IPS-18c (cell line): ENCODE measurements around the gene ITIH1.

Experiments used
- H3K4me3 ChIP-seq: 2 replicates; pipeline ENCODE4 v1.7.0; 2013; ENCODE audit warnings: low read depth, mild to moderate bottlenecking, low read length, moderate library complexity; ENCODE audit not compliant: insufficient read depth
- H3K9me3 ChIP-seq: one replicate; pipeline ENCODE4 v1.6.1; 2013; ENCODE audit warnings: mild to moderate bottlenecking, low read length, moderate library complexity; ENCODE audit not compliant: control insufficient read depth, insufficient read depth

ITIH1 gene

DNA sequence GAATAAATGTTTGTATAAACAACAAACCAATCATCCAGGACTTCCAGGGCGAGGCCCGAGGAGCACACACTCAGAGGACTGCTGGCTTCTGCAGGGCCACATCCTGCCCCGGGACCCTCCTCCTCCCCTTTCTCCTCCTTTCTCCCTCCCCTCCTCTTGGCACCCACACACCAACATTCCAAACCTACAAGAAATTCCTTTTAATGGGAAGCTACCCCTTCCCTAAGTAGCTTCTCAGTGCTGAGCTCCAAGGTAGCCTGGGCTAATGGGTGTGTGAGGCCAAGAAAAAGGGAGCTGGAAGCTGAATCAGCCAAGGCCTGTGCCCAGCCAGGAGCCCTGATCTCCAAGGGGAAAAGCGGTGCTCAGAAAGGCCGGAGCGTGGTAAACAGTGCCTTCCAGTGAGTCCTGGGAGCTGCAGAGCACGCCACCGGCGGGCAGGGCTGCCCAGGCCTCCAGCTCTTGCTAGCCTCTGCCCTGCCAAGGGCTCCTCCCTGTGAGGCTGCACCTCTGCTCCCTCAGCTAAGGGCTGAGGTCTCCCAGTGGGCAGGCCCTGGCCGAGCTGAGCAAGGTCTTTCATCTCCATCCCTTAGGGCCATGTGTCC lies 21.1 kb downstream of the ITIH1 start:
- no peak overlapping the region for H3K4me3 ChIP-seq
- H3K9me3 ChIP-seq = no peaks in the 10 kb centered on the region

DNA sequence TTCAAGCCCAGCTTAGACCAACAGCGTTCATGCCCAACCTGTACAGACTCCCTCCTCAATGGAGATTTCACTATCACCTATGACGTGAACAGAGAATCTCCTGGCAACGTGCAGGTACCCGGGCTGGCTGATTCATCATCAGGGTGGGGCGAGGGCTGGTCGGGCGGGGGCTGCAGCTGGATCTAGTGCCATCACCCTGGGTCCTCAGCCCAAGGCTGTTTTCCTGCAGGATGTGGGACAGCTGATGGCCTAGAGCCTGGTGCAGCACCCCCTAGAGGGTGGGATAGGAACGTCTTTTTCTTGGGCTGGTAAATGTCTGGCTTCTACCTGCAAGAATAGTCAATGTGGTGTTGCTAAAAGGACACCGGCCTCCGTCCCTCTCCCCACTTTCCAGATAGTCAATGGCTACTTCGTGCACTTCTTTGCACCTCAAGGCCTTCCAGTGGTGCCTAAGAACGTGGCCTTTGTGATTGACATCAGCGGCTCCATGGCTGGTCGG lies 21.6 kb downstream of the ITIH1 start:
- no peak overlapping the region for H3K4me3 ChIP-seq

DNA sequence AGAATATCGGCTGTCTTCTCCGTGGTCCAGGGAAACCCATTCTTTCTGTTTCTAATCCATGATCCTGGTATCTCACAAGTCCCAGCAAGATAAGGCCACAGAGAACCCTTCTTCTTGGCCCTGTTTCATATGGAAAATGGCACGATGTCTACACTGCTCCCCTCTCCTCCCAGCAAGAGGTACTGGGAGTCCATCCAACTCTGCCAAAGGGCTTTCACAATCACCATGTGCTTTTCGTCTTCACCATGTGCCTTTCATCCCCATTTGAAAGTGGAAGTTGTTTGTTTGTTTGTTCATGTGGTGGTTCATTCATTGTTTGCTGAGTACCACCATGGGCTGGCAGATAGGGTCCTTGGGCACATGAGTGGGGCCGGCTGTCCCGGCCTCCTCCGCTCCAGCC lies 22.7 kb downstream of the ITIH1 start:
- H3K4me3 ChIP-seq = no peak overlapping the region
- H3K9me3 ChIP-seq = no peaks in the 10 kb centered on the region

More for the DNA sequence above, 21.6 kb downstream of the ITIH1 start:
- no peaks in the 10 kb centered on the region for H3K9me3 ChIP-seq

DNA sequence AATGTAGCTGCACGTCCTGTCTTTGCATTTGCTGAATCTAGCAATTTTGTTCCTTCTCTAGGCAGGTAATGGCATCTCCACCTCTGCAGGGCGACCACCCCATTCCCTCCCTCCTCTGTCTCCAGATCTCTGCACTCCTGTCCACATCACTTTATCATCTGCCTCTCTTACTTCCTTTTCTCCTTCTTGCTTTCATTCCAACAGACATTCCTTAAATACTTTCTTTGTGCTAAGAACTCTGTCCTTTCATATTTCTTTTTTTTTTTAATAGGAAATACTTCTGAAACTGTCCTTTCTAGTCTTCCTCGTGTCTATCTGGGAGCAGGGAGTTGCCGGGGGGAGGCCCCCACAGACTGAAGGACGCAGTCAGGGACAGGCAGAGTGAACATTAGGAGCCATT lies 24.4 kb downstream of the ITIH1 start:
- H3K4me3 ChIP-seq = no peak overlapping the region
- no peaks in the 10 kb centered on the region for H3K9me3 ChIP-seq

DNA sequence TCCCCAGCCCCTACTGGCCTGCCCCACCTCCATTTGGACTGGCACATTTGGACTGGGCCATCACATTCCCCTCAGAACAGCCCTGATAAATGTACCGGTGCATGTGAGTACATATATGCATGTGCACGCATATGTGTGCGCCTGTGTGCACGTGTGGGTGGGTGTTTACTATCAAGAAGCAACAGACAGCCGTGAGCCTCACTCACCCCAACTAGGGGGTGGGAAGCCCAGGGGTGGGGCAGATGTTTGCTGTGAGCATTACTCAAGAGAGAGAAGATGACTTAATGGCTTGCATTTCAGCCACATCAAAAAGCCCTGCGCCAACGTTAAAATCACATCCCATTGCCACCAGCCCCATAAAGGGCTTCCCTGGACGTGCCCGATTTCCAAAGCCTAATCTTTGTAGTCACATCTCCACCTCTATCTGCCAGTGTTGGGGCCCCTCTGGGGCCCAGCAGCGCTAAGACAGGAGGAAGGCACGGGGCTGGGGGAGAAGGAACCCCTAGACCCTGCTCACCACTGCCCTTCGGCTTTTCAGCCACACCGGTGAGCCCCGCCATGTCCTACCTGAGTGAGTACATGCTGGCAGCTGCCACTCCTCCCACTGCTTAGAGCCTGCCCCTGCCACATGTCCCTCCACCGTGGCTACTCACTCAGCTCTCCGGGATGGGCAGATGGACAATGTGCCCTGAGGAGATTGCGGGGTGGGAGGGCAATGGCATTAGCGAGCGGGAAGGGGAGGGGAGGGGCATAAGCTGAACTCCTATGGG lies 28.1 kb downstream of the ITIH1 start:
- H3K9me3 ChIP-seq = no peaks in the 10 kb centered on the region
- H3K4me3 ChIP-seq = no peak overlapping the region

DNA sequence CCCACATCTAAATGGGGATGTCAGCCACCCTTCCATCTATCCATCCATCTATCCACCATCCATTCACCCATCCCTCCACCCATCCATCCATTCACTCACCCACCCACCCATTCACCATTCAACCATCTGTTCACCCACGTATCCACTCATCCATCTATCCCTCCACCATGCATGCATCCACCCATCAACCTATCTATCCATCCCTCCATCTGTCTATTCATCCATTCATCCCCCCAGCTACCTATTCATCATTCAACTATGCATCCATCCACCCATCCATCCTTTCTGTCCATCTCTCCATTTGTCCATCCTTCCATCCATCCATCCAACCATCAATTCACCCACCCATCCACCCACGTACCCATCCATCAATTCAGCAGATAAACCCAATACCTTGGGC lies 31.8 kb downstream of the ITIH1 start:
- Histone ChIP-seq H3K9me3 (no peaks in the 10 kb centered on the region), H3K4me3 (no peak overlapping the region)

DNA sequence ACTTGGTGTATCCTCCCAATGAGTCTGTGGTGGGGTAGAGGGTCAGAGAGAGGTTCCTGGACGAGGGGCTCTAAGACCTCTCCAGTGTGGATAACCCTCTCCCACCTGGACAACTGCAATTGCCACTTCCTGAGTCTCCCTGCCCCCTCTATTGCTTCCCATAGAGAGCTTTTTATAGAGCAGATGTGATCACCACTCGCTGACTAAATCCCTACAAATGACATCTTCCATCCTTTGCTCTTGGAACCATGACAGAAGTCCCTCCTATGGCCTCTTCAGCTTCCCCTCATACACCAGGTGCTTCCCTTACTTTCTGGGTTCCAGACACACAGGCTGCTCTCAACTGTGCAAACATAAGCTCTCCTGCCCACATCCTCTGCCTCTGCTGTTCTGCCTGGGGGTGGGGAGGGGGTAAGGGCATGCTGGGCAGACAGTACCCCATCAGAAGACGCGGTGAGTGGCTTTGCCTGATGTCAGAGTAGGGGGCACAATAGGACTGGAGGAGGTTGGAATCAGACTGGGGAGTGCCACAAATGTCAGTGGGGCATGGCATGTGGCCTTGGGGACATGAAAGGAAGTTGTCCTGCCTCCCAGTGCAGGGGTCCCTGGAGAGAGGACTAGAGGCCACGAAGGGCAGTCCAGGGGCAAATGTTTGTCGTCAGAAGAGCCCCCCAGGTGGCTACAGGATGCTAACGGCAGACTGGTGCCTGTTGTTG lies 32.4 kb downstream of the ITIH1 start:
- no peaks in the 10 kb centered on the region for H3K9me3 ChIP-seq
- no peak overlapping the region for H3K4me3 ChIP-seq

DNA sequence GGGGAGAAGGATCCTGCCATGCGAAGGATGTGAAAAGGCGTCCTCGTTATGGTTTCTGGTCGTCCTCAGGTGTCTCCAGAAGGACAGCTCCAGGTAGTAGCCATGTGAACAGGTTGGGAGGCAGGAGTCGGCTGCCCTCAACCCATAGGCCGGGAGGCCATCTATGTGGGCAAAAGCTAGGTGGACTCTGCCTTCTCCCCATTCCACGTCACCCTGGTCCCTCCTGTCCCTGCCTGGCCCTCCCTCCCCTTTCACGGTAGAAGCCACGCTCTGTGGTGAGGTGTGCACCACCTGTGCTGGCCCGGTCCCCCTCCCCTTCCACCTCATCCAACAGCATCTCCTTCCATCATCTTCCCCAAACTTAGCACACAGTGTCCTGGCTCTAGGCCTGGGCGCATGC lies 33.5 kb downstream of the ITIH1 start:
- no peak overlapping the region for H3K4me3 ChIP-seq
- H3K9me3 ChIP-seq = no peaks in the 10 kb centered on the region

DNA sequence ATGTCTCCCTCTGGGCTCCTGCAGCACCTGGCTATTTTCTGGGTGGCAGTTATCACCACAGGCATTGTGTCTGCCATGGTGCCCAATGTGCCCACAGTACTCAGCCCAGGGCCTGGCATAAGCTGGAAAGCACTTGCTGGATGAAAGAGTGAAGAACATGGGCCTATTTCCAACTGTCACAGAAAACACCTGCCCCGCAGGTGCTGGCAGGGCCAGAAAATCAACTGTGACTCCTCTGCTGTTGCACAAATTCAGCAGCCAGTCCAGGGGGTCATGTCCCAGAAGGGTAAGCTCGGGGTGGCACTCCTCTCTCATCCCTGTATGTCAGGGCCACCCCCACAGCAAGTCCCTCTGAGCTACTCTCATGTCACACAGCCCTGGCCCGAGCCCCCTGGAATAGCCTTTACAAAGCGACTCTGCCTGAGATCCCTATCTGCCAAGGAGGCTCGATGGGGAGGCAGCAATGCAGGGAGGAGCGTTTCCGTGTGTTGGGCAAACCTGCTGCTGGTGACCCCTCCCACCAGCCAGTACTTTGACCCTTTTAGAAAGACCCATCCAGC lies 34.1 kb downstream of the ITIH1 start:
- H3K4me3 ChIP-seq = no peak overlapping the region
- no peaks in the 10 kb centered on the region for H3K9me3 ChIP-seq

DNA sequence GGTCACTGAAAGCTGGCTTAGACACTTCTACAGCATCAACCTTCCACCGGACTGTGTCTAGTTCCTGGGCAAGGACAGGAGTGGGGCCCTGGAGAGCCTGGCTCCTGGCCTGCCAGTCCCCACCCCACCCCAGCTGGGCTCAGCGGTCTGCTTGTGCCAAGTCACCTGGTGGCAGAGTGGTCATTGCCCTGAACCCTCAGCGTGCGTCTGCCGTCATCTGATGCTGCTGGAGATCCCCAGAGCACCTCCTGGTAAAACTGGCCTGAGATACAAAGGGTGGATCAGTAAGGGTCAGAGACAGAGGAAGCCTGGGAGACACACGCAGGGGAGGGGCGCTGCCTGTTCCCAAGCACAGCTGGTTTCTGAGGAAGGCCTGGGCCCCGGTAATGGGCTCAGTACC lies 36.4 kb downstream of the ITIH1 start:
- Histone ChIP-seq H3K9me3 (no peaks in the 10 kb centered on the region), H3K4me3 (no peak overlapping the region)

DNA sequence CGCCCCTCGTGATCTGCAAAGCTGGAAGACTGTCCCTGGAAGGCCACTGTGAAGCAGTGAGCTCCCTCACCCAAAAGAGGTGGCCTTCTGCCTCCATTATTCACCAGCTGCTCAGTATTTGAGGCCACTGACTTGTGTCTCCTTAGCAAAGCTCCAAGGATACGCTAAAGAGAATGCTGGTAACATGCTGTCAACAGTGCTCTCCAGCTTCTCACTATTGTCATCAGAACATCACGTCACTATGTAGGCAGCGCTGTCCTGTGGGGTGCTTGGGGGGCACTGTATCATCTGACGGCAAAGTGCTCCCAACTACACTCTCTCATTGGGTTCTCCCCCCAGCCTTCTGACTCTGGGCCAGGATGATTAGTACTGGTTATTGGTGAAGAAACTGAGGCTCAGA lies 38.8 kb downstream of the ITIH1 start:
- no peak overlapping the region for H3K4me3 ChIP-seq
- no peaks in the 10 kb centered on the region for H3K9me3 ChIP-seq

DNA sequence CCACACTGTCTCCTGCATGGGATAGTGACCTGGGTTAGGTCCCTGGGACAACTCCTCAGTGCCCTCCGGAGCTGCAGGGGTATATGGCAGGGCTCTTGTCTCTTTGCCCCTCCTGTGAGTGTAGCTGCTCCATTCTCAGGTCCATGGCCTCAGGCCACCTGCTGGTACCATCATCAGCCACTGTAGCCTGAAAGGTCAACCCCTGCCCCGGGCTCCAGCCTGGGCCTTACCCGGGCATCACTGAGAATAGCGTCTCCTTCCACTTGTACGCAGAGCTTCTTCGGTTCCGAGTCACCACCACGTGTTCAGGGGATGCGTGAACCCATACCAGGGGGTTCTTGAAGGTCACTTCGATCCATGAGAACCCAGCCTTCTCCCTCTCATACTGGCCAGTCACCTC lies 39.3 kb downstream of the ITIH1 start:
- Histone ChIP-seq H3K4me3 (no peak overlapping the region), H3K9me3 (no peaks in the 10 kb centered on the region)

DNA sequence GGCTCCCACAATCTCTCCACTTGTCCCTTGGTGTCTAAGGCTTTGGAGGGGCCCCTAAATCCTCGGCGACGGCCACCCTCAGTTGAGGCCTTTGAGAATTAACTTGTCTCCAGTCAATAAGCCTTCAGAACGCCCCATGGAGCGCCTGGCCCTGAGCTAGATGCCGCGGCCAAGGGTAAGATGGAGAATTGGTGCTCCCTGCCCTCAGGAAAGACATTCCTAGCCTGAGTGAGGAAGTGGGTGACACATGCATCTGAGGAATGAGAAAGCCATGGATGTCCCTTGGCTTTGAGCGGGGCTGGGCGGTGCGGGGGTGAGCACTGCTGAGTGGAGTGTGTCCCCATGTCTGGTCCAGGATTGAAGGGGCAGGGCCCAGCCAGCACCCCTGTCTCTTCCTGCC lies 39.8 kb downstream of the ITIH1 start:
- no peak overlapping the region for H3K4me3 ChIP-seq
- H3K9me3 ChIP-seq = no peaks in the 10 kb centered on the region

DNA sequence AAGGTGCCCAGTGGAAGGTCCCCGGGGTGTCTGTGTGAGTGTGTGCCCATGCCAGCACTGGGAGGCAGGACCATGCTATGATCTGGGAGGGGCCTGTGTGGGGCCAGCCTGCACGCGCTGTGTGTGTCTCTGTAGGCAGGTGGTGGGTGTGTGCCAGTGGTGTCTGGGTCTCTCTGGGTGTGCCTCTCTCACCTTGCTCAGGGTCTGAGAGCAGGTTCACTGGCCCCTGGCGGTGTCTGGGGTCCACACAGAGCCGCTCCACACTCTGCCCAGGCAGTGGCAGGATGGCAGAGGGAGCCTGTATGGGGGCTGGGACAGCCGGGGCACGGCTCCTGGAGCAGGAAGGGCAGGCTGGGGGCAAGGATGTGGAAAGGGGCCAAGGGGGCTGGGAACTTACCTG lies 40.5 kb downstream of the ITIH1 start:
- Histone ChIP-seq H3K9me3 (no peaks in the 10 kb centered on the region), H3K4me3 (no peak overlapping the region)

DNA sequence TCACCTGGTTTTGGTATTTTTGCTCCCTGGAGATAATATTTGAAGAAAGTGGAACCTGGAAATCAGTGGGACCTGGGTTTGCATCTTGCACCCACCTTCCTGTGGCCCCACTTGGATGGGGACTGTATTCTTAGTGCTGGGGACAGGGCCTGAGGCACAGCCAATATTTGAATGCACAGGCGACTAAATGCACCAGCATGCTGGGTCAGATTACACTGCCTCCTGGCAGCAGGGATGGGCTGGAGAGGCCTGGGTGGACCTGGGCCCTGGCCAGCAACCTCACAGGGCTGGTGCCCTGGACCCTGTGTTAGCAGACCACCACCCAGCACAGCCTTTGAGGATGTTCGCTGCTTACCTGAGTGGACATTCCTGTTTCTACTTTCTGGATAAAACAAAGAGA lies 42.5 kb downstream of the ITIH1 start:
- no peak overlapping the region for H3K4me3 ChIP-seq
- H3K9me3 ChIP-seq = no peaks in the 10 kb centered on the region

DNA sequence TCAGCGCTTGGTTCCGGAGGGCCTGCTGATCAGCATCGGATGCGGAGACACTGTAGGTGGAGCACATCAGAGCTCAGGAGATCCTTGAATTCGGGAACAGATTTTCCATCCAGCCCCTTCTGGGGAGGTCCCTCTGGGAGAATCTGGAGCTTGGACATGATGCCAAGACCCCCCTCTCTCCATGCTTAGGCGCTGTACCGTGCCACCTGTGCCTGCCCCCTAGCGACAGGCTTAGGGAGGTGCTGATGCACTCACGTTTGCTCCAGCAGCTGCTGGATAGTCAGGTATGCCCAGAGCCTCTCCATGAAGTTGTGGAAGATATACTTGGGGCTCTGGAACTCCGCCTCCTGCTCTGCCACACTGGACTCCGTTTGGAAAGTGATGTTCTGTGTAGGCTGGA lies 43.3 kb downstream of the ITIH1 start:
- Histone ChIP-seq H3K9me3 (no peaks in the 10 kb centered on the region), H3K4me3 (no peak overlapping the region)

DNA sequence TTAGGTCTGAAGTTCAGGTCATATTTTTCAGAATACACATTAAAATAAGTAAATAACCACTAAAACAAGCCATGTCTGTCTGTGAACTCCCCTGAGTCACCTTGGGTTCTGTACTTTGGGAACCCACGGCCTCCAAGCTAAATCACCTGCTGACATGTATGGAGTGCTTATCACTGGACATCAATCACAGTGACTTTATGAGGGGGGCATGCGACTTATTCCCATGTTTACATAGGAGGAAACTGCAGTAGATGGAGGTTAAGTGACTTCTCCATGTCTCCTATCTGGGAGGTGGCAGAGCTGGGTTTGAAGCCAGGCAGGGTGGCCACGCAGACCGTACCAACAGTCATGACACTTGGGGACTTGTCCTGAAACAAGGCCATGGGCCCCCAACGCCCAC lies 45.0 kb downstream of the ITIH1 start:
- H3K9me3 ChIP-seq = no peaks in the 10 kb centered on the region
- no peak overlapping the region for H3K4me3 ChIP-seq

DNA sequence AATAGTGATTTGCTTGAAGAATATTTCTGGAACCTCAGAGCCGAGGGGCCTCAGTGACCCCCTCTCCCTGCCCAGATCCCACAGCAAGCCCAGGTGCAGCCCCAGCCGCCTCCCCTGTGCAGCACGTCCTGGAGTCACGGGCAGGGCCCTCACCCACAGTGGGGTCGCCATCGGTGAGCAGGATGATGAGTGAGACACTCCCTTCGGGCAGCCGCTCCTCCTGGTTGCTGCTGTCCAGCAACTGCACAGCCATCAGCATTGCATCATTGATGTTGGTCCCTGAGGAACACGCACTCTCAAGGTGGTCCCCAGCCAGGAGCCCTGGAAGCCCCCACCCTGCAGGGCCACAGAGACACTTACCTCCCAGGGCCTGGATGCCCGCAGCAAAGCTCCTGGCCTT lies 46.6 kb downstream of the ITIH1 start:
- H3K9me3 ChIP-seq = no peaks in the 10 kb centered on the region
- H3K4me3 ChIP-seq = no peak overlapping the region
